ENCODE measurements around the gene CHRNA7.
A peak's percentile ranks its signal among the peaks of the same experiment; 100 is the strongest.

CHRNA7 gene

DNA sequence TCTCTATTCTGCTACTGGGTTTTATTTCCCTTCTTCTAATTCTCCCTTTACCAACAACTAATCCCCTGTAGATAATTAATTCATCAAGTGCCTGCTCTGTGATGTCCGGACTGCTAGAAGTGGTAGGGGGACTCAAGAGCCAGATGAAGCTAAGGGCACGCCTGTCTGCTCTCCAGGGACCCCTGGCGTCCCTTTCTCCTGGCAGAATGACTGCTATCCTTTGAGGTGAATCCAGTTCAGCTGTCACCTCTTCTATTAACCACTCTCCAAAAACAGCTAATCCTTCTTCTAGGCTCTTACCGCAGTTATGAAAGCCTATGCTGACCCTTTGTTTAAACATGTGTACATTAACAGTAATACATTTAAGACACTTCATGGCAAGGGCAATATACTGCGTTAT lies 1.4 kb upstream of the CHRNA7 start:
- peaks cover 42% of the 10 kb centered on the region for H3K27me3 ChIP-seq (ENCODE audit: insufficient read depth, poor library complexity, severe bottlenecking)
- no peak for TF ChIP-seq REST (IDR thresholded peaks at IDR 0.05; ENCODE audit: insufficient replicate concordance, low read depth)
- TF ChIP-seq, protein P1, sequence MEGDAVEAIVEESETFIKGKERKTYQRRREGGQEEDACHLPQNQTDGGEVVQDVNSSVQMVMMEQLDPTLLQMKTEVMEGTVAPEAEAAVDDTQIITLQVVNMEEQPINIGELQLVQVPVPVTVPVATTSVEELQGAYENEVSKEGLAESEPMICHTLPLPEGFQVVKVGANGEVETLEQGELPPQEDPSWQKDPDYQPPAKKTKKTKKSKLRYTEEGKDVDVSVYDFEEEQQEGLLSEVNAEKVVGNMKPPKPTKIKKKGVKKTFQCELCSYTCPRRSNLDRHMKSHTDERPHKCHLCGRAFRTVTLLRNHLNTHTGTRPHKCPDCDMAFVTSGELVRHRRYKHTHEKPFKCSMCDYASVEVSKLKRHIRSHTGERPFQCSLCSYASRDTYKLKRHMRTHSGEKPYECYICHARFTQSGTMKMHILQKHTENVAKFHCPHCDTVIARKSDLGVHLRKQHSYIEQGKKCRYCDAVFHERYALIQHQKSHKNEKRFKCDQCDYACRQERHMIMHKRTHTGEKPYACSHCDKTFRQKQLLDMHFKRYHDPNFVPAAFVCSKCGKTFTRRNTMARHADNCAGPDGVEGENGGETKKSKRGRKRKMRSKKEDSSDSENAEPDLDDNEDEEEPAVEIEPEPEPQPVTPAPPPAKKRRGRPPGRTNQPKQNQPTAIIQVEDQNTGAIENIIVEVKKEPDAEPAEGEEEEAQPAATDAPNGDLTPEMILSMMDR (IDR thresholded peaks at IDR 0.05; ENCODE audit: insufficient read depth, low read length): no peak
- no peak for TF ChIP-seq POLR2AphosphoS5 (IDR thresholded peaks at IDR 0.05; ENCODE audit: low read depth)
- TF ChIP-seq GABPA (IDR thresholded peaks at IDR 0.05; ENCODE audit: low read depth): no peak
- TF ChIP-seq SPI1 (IDR thresholded peaks at IDR 0.05; ENCODE audit: borderline replicate concordance, low read depth): no peak
- DNase-seq (ENCODE audit: low read depth in 1 of 2, low spot score in 1 of 2): no peak
- no peak overlapping the region for H3K4me3 ChIP-seq (replicated peaks; ENCODE audit: insufficient read depth, low read length)
- no peak overlapping the region for H3K27ac ChIP-seq (replicated peaks)

GRCh38 chr15:32029409-32029861 lies 880 bp upstream of the CHRNA7 start:
- no peak for DNase-seq (ENCODE audit: low read depth in 1 of 2, low spot score in 1 of 2)
- no peak overlapping the region for H3K4me3 ChIP-seq (replicated peaks; ENCODE audit: insufficient read depth, low read length)
- no peak for TF ChIP-seq REST (IDR thresholded peaks at IDR 0.05; ENCODE audit: insufficient replicate concordance, low read depth)
- TF ChIP-seq POLR2AphosphoS5 (IDR thresholded peaks at IDR 0.05; ENCODE audit: low read depth): no peak
- no peak for TF ChIP-seq SPI1 (IDR thresholded peaks at IDR 0.05; ENCODE audit: borderline replicate concordance, low read depth)
- TF ChIP-seq, protein P1 (IDR thresholded peaks at IDR 0.05; ENCODE audit: insufficient read depth, low read length): no peak
- TF ChIP-seq GABPA (IDR thresholded peaks at IDR 0.05; ENCODE audit: low read depth): no peak
- H3K27me3 ChIP-seq (ENCODE audit: insufficient read depth, poor library complexity, severe bottlenecking): peaks cover 42% of the 10 kb centered on the region
- no peak overlapping the region for H3K27ac ChIP-seq (replicated peaks)

- TF ChIP-seq SPI1 (IDR thresholded peaks at IDR 0.05; ENCODE audit: borderline replicate concordance, low read depth) (no peak), POLR2AphosphoS5 (IDR thresholded peaks at IDR 0.05; ENCODE audit: low read depth) (no peak), GABPA (IDR thresholded peaks at IDR 0.05; ENCODE audit: low read depth) (no peak), REST (IDR thresholded peaks at IDR 0.05; ENCODE audit: insufficient replicate concordance, low read depth) (no peak)
- TF ChIP-seq, protein P1 (IDR thresholded peaks at IDR 0.05; ENCODE audit: insufficient read depth, low read length): no peak
- Histone ChIP-seq H3K27ac (replicated peaks) (no peak overlapping the region), H3K27me3 (ENCODE audit: insufficient read depth, poor library complexity, severe bottlenecking) (peaks cover 39% of the 10 kb centered on the region), H3K4me3 (replicated peaks; ENCODE audit: insufficient read depth, low read length) (peak overlapping the region; percentile 34)
- no peak for DNase-seq (ENCODE audit: low read depth in 1 of 2, low spot score in 1 of 2)
Measured at GRCh38 chr15:32030795-32031194, 480 bp downstream of the CHRNA7 start.

Data from HL-60 (cell line).